Brain microvascular endothelial cell (primary cell): ENCODE measurements around the gene LSG1.

Experiments
- DNase-seq: peaks from one replicate; pipeline ENCODE4 v3.0.0-alpha.2; 2020
- H3K27ac ChIP-seq: fragments of 250-450 bp; sonication (Bioruptor Pico); 2 replicates; pipeline ENCODE4 v1.5.1; 2020; ENCODE audit warnings: mild to moderate bottlenecking, moderate library complexity
- H3K27me3 ChIP-seq: fragments of 250-450 bp; sonication (Bioruptor Pico); replicated peaks from 2 replicates; pipeline ENCODE4 v1.5.1; 2020; ENCODE audit warnings: mild to moderate bottlenecking
- H3K36me3 ChIP-seq: fragments of 250-450 bp; sonication (Bioruptor Pico); replicated peaks from 2 replicates; pipeline ENCODE4 v1.5.1; 2020; ENCODE audit warnings: mild to moderate bottlenecking
- H3K4me3 ChIP-seq: 2 replicates; pipeline ENCODE4 v1.5.1; 2011; ENCODE audit warnings: low read depth, mild to moderate bottlenecking, control low read depth, low read length, moderate library complexity
- in situ Hi-C: cut with HindIII; loops from 2 replicates; pipeline ENCODE4 v1.10.0; 2017; ENCODE audit warnings: low sequenced_read_pairs, low pct_ligation_motif_present
- TF ChIP-seq, protein P1 (sequence below): IDR thresholded peaks from 2 replicates; pipeline ENCODE4 v1.5.1; 2011; ENCODE audit warnings: low read depth, mild to moderate bottlenecking, moderate library complexity, low read length, control low read depth, inconsistent platforms; ENCODE audit errors: missing control alignments

Gene LSG1

DNA sequence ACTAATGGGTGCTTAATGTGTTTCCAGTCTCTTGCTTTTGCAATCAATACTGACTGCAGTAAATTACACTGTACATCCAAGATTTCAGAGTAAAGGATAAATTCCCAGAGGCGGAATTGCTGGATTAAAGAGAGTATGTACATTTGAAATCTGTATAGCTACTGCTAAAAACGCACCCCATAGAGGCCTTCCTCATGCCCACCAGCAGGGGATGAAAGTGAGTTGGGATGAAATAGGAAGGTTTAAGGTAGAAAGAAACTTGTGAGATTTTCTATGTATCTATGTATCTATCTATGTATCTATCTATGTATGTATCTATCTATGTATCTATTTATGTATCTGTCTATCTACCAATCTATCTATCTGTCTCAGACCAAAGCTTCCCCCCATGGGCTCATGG lies 67.2 kb downstream of the LSG1 start:
- peaks cover 35% of the 10 kb centered on the region for H3K36me3 ChIP-seq
- no peak overlapping the region for H3K27ac ChIP-seq
- TF ChIP-seq, protein P1, sequence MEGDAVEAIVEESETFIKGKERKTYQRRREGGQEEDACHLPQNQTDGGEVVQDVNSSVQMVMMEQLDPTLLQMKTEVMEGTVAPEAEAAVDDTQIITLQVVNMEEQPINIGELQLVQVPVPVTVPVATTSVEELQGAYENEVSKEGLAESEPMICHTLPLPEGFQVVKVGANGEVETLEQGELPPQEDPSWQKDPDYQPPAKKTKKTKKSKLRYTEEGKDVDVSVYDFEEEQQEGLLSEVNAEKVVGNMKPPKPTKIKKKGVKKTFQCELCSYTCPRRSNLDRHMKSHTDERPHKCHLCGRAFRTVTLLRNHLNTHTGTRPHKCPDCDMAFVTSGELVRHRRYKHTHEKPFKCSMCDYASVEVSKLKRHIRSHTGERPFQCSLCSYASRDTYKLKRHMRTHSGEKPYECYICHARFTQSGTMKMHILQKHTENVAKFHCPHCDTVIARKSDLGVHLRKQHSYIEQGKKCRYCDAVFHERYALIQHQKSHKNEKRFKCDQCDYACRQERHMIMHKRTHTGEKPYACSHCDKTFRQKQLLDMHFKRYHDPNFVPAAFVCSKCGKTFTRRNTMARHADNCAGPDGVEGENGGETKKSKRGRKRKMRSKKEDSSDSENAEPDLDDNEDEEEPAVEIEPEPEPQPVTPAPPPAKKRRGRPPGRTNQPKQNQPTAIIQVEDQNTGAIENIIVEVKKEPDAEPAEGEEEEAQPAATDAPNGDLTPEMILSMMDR: peak; percentile 68
- no peak overlapping the region for H3K4me3 ChIP-seq
- DNase-seq: no peak
- in situ Hi-C loops: no loop called here
- H3K27me3 ChIP-seq: no peaks in the 10 kb centered on the region

DNA sequence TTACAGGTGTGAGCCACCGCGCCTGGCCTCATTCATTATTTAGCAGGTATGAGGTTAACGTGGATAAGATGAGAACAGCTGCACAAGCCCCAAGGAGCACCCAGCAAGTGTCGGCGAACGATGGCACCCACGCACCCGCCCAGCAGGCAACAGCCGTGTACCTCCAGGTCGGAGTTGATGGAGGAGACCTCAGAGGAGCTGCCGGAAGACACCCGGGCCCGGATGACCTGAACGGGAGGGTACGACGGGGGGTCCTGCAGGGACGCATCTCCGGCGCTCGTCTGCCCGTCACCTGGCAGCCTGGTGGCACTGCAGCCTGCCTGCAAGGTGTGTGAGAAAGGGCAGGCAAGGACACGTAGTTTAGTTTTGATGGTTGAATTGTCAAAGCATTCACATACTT lies 67.9 kb downstream of the LSG1 start:
- in situ Hi-C loops: no loop called here

DNA sequence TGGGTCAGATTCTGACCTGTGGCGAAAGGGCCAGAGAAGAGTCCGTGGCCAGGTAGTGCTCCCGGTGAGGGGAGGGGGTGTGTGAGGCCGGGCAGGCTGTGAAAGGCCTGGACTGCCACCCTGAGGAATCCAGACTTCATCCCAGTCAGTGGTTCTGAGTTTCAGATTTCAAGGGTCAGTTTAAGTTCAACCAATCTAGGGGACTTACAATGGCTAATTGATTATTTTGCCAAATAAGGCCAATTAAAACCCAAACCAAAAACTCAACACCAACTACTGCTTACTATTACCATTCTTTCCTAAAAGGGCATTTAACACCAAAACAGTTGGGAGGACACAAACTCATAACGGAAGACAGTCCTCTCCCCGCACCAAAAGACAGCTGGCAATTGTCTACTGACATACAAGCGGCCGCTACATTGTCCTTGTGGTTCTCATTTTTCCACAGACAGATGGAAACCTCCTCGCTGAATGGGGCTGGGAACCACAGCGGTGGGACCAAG lies 69.3 kb downstream of the LSG1 start:
- Histone ChIP-seq H3K4me3 (no peak overlapping the region), H3K36me3 (peaks cover 30% of the 10 kb centered on the region), H3K27ac (no peak overlapping the region), H3K27me3 (no peaks in the 10 kb centered on the region)
- TF ChIP-seq, protein P1: no peak
- DNase-seq: no peak
- in situ Hi-C loops: no loop called here

More for the DNA sequence above, 67.9 kb downstream of the LSG1 start:
- no peaks in the 10 kb centered on the region for H3K27me3 ChIP-seq
- no peak overlapping the region for H3K4me3 ChIP-seq
- peaks cover 35% of the 10 kb centered on the region for H3K36me3 ChIP-seq
- TF ChIP-seq, protein P1: no peak
- DNase-seq: no peak
- no peak overlapping the region for H3K27ac ChIP-seq

DNA sequence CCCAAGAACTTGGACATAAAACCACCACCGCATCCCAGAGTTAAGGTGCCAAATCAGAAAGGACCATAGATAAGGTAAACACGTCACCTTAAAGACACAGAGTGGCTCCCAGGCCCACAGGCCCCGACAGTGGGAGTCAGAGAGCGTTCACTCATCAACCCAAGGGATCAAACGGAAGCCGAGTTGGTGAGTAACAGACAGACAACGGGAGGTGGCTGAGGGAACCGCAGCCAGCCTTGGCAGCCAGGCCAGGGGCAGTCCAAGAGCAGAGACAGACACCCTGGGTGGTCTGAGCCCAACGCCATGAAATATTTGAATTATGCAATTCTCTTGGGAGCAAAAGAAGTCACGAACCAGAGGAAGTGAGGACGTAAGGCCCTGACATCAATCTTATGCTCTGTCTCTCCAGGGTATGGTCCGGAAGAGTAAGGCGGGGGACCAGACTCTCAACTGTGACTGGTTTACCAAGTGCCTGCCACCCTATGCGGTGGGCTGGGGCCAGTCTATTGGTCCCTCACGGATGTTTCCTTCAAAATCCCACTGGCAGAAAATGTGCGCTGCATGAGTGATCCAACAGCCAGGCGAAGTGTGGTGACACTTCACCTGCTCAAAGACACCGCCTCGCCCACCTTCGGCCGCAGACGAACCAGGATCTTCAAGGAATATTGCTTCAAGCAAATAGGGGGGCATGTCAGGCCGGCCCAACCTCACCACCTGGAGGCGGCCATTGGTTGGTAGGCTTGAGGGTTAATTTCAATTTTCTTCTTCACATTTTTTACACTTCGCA lies 73.0 kb downstream of the LSG1 start:
- TF ChIP-seq, protein P1: no peak
- H3K4me3 ChIP-seq: no peak overlapping the region
- H3K27me3 ChIP-seq: no peaks in the 10 kb centered on the region
- H3K36me3 ChIP-seq: peaks cover 18% of the 10 kb centered on the region
- DNase-seq: peak; percentile 100
- in situ Hi-C loops: loop anchor here (25.0 kb wide), 1 partner anchor 112 kb away; the partner anchor contains the start of gene ATP13A3
- peak overlapping the region; percentile 95 for H3K27ac ChIP-seq

DNA sequence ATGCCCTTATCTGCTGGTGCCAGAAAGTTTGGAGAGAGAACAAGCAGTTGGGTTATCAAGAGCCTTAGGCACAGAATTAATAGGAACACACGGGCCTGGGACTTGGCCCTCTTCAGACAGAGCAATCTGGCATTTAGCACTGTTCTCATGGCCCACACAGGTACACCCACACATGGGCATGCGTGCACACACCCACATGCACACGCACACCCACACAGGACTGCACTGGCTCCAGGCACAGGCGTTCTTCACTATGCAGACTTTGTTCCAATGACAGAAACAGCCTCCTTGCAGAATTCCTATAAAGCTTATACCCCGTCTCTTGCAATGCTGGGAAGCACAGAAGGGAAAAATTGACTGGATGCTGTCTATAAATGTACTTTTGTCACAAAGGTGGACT lies 75.1 kb downstream of the LSG1 start:
- no peak overlapping the region for H3K27ac ChIP-seq
- in situ Hi-C loops: loop anchor here (25.0 kb wide), 1 partner anchor 110 kb away; the partner anchor contains the start of gene ATP13A3
- H3K4me3 ChIP-seq: no peak overlapping the region

More for the DNA sequence above, 75.1 kb downstream of the LSG1 start:
- TF ChIP-seq, protein P1: no peak
- H3K36me3 ChIP-seq: peaks cover 6% of the 10 kb centered on the region
- DNase-seq: no peak
- H3K27me3 ChIP-seq: no peaks in the 10 kb centered on the region
